WERI-Rb-1 (cell line): Measurements from ENCODE around the gene EFNA2.

Experiments
- DNase-seq: peaks from one replicate; pipeline ENCODE4 v3.0.0-alpha.2; 2020
- H3K27ac ChIP-seq: fragments of 250-450 bp; sonication (Bioruptor Pico); 2 replicates; pipeline ENCODE4 v1.5.1; 2020; ENCODE audit warnings: mild to moderate bottlenecking, moderate library complexity
- H3K27me3 ChIP-seq: fragments of 250-450 bp; sonication (Bioruptor Pico); 2 replicates; pipeline ENCODE4 v1.5.1; 2021; ENCODE audit warnings: mild to moderate bottlenecking, low read depth, moderate library complexity; ENCODE audit not compliant: insufficient read depth, severe bottlenecking
- H3K36me3 ChIP-seq: fragments of 250-450 bp; sonication (Bioruptor Pico); 2 replicates; pipeline ENCODE4 v1.5.1; 2020; ENCODE audit warnings: mild to moderate bottlenecking, moderate library complexity
- H3K4me3 ChIP-seq: 2 replicates; pipeline ENCODE4 v1.5.1; 2011; ENCODE audit warnings: low read depth, mild to moderate bottlenecking, control low read depth, low read length
- H3K9me3 ChIP-seq: fragments of 250-450 bp; sonication (Bioruptor Pico); 2 replicates; pipeline ENCODE4 v1.5.1; 2021; ENCODE audit warnings: mild to moderate bottlenecking, moderate library complexity; ENCODE audit not compliant: severe bottlenecking
- CTCF ChIP-seq: IDR thresholded peaks from 2 replicates; pipeline ENCODE4 v1.5.1; 2011; ENCODE audit warnings: low read depth, mild to moderate bottlenecking, control low read depth, inconsistent platforms, low read length

Gene EFNA2

DNA sequence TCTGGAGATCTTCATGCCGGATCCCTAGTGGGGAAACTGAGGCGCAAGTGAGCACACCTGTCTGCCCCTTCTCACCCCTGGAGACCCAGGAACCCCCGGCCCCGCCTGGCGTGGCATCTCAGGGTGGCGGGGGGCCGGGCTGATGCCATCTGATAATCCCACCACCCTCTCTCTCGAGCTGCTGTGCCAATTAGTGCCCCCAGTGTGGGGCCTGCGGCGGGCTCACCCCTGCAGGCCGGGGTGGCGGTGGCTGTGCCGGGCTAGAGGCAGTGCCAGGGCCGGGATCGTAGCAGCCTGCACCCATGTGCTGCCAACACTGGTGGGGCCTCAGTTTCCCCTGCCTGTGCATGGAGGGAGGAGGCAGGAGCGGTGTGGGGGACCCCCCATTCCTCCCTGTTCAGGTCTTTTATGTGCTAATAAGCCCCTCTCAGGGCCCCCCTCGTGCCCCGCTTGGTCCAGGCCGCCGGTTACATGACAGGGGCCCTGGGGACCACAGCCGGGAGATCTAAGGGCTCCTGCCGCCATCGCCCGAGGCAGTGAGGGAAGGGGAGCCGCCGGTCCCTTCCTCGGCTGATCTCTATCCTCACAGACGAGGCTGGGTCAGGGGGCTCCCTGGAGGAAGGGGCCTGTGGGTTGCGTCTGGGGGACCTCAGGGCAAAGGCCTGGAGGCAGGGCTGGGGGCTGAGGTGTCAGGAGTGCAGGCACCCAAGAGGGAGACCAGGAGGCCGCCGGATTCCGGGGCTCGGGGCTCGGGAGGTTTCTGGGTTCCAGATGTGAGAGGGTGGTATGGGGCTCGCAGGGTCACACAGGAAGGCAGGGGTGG is 8.3 kb downstream of the EFNA2 start:
- Histone ChIP-seq H3K27ac (no peak overlapping the region), H3K27me3 (no peaks in the 10 kb centered on the region), H3K9me3 (no peaks in the 10 kb centered on the region), H3K4me3 (no peak overlapping the region), H3K36me3 (peaks cover 13% of the 10 kb centered on the region)
- no peak for TF ChIP-seq CTCF
- no peak for DNase-seq

DNA sequence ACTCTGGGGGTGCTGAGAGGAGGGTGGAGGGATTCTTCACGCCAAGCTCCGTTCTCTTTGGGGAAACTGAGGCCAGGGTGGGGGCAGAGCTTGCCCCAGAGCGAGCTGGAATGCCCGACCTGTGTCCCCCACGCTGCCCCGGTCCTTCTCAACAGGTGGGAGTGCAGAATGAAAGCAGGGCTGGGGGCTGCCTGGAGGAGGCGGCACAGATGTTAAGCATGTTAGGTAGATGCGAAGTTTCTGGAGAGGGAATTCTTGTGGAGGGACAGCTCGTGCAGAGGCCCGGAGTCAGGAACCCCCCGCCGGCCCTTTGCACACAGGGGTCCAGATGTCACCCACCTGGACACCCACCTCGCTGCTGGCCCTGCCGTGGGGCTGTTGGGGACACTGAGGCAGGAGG is 9.0 kb downstream of the EFNA2 start:
- TF ChIP-seq CTCF = no peak
- no peak overlapping the region for H3K4me3 ChIP-seq
- H3K27me3 ChIP-seq = no peaks in the 10 kb centered on the region
- H3K36me3 ChIP-seq = peaks cover 13% of the 10 kb centered on the region
- no peak overlapping the region for H3K27ac ChIP-seq
- DNase-seq = no peak
- no peaks in the 10 kb centered on the region for H3K9me3 ChIP-seq

DNA sequence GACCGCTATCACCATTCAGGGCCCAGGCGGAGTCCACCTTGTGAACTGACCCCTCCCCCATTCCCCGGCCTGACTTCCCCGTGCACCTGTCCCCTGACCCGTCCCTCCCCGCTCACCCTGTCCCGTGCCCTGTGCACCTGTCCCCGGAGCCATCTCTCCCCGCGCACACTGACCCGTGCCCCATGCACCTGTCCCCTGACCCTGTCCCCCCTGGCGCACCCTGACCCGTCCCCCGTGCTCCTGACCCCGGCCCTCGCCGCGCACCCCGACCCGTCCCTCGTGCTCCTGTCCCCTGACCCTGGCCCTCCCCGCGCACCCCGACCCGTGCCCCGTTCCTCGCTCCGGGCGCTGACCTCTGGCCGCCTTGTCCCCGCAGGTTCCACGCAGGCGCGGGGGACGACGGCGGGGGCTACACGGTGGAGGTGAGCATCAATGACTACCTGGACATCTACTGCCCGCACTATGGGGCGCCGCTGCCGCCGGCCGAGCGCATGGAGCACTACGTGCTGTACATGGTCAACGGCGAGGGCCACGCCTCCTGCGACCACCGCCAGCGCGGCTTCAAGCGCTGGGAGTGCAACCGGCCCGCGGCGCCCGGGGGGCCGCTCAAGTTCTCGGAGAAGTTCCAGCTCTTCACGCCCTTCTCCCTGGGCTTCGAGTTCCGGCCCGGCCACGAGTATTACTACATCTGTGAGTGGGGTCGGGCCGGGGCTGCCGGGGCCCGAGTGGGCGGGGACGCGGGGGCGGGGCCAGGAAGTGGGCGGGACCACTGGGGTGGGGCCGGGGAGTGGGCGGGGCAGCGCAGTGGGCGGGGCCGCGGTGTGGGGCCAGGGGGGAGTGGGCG is 9.7 kb downstream of the EFNA2 start:
- no peak overlapping the region for H3K4me3 ChIP-seq
- H3K27me3 ChIP-seq = no peaks in the 10 kb centered on the region
- no peak for DNase-seq
- H3K36me3 ChIP-seq = peaks cover 13% of the 10 kb centered on the region
- no peaks in the 10 kb centered on the region for H3K9me3 ChIP-seq
- H3K27ac ChIP-seq = no peak overlapping the region
- TF ChIP-seq CTCF = no peak

- TF ChIP-seq CTCF = no peak
- H3K27ac ChIP-seq = no peak overlapping the region
- no peak for DNase-seq
These were observed 10.4 kb downstream of the EFNA2 start for GRCh38 chr19:1296078-1296477.

GRCh38 chr19:1296575-1297271 is 11.1 kb downstream of the EFNA2 start:
- TF ChIP-seq CTCF = no peak
- Histone ChIP-seq H3K27me3 (no peaks in the 10 kb centered on the region), H3K9me3 (no peaks in the 10 kb centered on the region), H3K36me3 (peaks cover 10% of the 10 kb centered on the region), H3K27ac (no peak overlapping the region), H3K4me3 (no peak overlapping the region)
- DNase-seq = no peak

More at GRCh38 chr19:1296078-1296477, 10.4 kb downstream of the EFNA2 start:
- H3K36me3 ChIP-seq = peaks cover 12% of the 10 kb centered on the region
- H3K27me3 ChIP-seq = no peaks in the 10 kb centered on the region
- H3K4me3 ChIP-seq = no peak overlapping the region
- H3K9me3 ChIP-seq = no peaks in the 10 kb centered on the region
